ENCODE data around the gene FYB1. TPM values are rescaled to one million over a fixed set of nuclear protein-coding genes. Genes with fewer than 3 reads are reported as not detected.

Gene FYB1
- total and polyA plus RNA-seq, 2 of the 4 experiments (the other 2 are of a cell fraction), result not detected

DNA sequence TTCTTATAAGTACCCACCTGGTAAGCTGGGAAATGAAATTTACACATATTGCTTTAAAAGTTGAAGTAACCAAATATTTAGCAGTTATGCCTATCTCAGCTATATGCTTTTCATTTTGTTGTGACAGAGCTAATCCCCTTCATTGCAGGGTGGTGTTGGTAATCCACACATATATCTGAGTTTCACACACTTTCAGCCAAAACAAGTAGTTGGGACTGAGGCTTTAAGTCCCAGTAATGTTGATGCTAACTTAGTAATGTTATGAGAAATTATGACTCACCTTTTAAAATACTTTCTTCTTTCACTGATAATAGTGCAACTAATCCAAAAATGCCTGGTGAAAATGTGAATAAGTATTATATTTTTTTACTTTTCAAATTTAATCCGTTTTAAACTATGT lies 126.0 kb downstream of the FYB1 start:
- Histone ChIP-seq H3K4me3 (ENCODE audit: insufficient read depth, low read depth, low read length) (no peak overlapping the region), H3K4me2 (ENCODE audit: low read depth, low read length) (peak overlapping the region; percentile 46), H2AK9ac (replicated peaks; ENCODE audit: low read depth, low read length, poor library complexity) (no peak overlapping the region), H4K20me1 (ENCODE audit: insufficient read depth, low read length) (no peaks in the 10 kb centered on the region), H3K14ac (replicated peaks; ENCODE audit: low read depth, low read length) (peak overlapping the region; percentile 79; the same call in 1 of the 2 replicates), H2BK120ac (ENCODE audit: low read depth, low read length) (peak overlapping the region; percentile 17), H3K27me3 (ENCODE audit: control insufficient read depth, insufficient read depth, low read length) (no peaks in the 10 kb centered on the region), H2BK15ac (ENCODE audit: low read depth, low read length) (0 out of 3 replicates have a peak overlapping the region, but pooled peaks have one; percentile 10), H4K8ac (ENCODE audit: low read depth in 2 of 2, low read length in 2 of 2) (peak overlapping the region in 1 of 2 experiments; percentile 61; a peak in 1 of 4 replicates), H3K79me1 (ENCODE audit: low read depth in 1 of 2, low read length in 2 of 2) (no peaks in the 10 kb centered on the region), H2AK5ac (ENCODE audit: low read depth, low read length) (no peak overlapping the region), H3K18ac (ENCODE audit: low read depth, low read length) (peak overlapping the region; percentile 57; the same call in 1 of the 2 replicates), H2AFZ (replicated peaks; ENCODE audit: low read length, poor library complexity) (no peak overlapping the region), H2BK5ac (ENCODE audit: low read depth, low read length, poor library complexity, severe bottlenecking) (peak overlapping the region; percentile 78), H2BK20ac (ENCODE audit: low read depth, low read length) (peak overlapping the region; percentile 80; the same call in 1 of the 2 replicates), H4K91ac (ENCODE audit: insufficient read depth, low read depth, low read length) (no peak overlapping the region), H3K9me3 (ENCODE audit: control insufficient read depth, insufficient read depth, low read length) (no peaks in the 10 kb centered on the region), H4K5ac (ENCODE audit: low read depth, low read length) (no peak overlapping the region; the same call in 1 of the 2 replicates), H3K27ac (ENCODE audit: insufficient read depth, low read length) (no peak overlapping the region), H3K9me1 (ENCODE audit: insufficient read depth, low read length) (peaks cover 4% of the 10 kb centered on the region), H3K23ac (ENCODE audit: low read depth, low read length) (peak overlapping the region; percentile 44; the same call in 1 of the 2 replicates), H3K9ac (ENCODE audit: low read depth, low read length) (no peak overlapping the region), H3K56ac (ENCODE audit: extremely low read depth, insufficient read depth, low read length) (no peak overlapping the region), H3K36me3 (ENCODE audit: control insufficient read depth, insufficient read depth, low read length) (no peaks in the 10 kb centered on the region), H3K4me1 (ENCODE audit: control insufficient read depth, insufficient read depth, low read length) (peaks cover 9% of the 10 kb centered on the region; the same call in 1 of the 2 replicates), H3K4ac (ENCODE audit: low read depth, low read length) (no peak overlapping the region; the same call in 1 of the 2 replicates)
- intact Hi-C loops (cut with micrococcal nuclease) (no loop called here), in situ Hi-C loops (cut with MboI; ENCODE audit: low sequenced_read_pairs) (no loop called here), dilution Hi-C loops (cut with HindIII; ENCODE audit: low sequenced_read_pairs, unreplicated experiment) (no loop called here)
- ChIA-PET POLR2A (ENCODE audit: unreplicated experiment) (no interaction called here), CTCF (interaction anchor here (1.9 kb wide), 1 partner anchor 12 kb away, joined by 6 read pairs; no protein-coding TSS in a partner anchor)
- TF ChIP-seq CEBPB (IDR thresholded peaks at IDR 0.05; ENCODE audit: low read depth, low read length), result peak; percentile 18; the same call in 1 of the 2 replicates
- TF ChIP-seq FOS (IDR thresholded peaks at IDR 0.05; ENCODE audit: low read depth, low read length), result peak; percentile 80
- TF ChIP-seq BHLHE40 (IDR thresholded peaks at IDR 0.05; ENCODE audit: low read depth, low read length), result peak; percentile 29; the same call in 1 of the 2 replicates
- no peak for TF ChIP-seq ELK1 (IDR thresholded peaks at IDR 0.05; ENCODE audit: borderline replicate concordance, low read depth, low read length)
- no TSS peak for BruUV-seq (replicated peaks)
- DNase-seq (peak; percentile 64), ATAC-seq (ENCODE audit: low read depth) (peak; percentile 68)
- WGBS, 2 experiments (ENCODE audit: extremely low coverage in 2 of 2, insufficient read length in 1 of 2), result no CpG with 5 or more reads among the region's 1 CpG
